ENCODE results near the gene FRMD4A. TPM values are rescaled to one million over a fixed set of nuclear protein-coding genes. Genes with fewer than 3 reads are reported as not detected.

The FRMD4A gene
- total RNA-seq, 2 experiments from 2014 or later: 0.17 TPM; not detected in 1

DNA sequence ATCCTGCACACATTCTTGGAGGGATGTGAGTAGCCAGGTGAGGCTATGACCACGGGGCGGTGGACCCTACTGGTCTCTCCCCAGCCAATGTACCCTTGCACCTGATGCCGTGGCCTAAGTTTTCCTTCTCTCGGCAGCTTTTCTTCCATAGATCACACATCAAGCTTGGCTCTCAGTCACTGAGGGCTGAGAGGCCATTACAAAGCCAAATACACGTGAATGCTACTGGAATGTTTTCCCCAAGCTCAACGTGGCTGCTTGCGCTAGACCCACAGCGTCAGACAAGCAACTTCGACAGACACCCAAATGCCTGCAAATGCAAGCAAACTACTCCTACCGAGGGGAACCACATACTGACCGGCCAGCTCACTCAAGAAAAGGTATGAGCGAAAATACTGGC lies 660.8 kb downstream of the FRMD4A start:
- no peaks in the 10 kb centered on the region for H3K9me2 ChIP-seq (ENCODE audit: insufficient read depth, low read length)
- no peak for TF ChIP-seq CTCF (conservative IDR thresholded peaks at IDR 0.05; ENCODE audit: low read length)
- TF ChIP-seq EZH2phosphoT487 (IDR thresholded peaks at IDR 0.05; ENCODE audit: borderline replicate concordance, low read depth, low read length): no peak
- ChIA-PET POLR2A (no interaction called here), CTCF (ENCODE audit: unreplicated experiment) (no interaction called here)
- H3K4me3 ChIP-seq (ENCODE audit: low read depth, low read length, poor library complexity, severe bottlenecking): no peak overlapping the region
- no peaks in the 10 kb centered on the region for H3K79me2 ChIP-seq (ENCODE audit: insufficient read depth, low read depth, low read length)
- no peaks in the 10 kb centered on the region for H3K36me3 ChIP-seq (ENCODE audit: insufficient read depth, low read length)
- H3K9me3 ChIP-seq (ENCODE audit: low read length): no peaks in the 10 kb centered on the region
- no TSS peak for BruUV-seq (replicated peaks)
- no peak overlapping the region for H2AFZ ChIP-seq (ENCODE audit: low read length)
- no peaks in the 10 kb centered on the region for H4K20me1 ChIP-seq (ENCODE audit: insufficient read depth, low read length)
- no peak for DNase-seq (ENCODE audit: low spot score)
- no peaks in the 10 kb centered on the region for H3K4me1 ChIP-seq (ENCODE audit: insufficient read depth, low read length, poor library complexity, severe bottlenecking)
- no peak overlapping the region for H3K4me2 ChIP-seq (ENCODE audit: low read length)
- intact Hi-C loops (cut with micrococcal nuclease; ENCODE audit: unreplicated experiment): no loop called here
- no peak overlapping the region for H3K27ac ChIP-seq (ENCODE audit: low read depth, low read length, poor library complexity, severe bottlenecking)

DNA sequence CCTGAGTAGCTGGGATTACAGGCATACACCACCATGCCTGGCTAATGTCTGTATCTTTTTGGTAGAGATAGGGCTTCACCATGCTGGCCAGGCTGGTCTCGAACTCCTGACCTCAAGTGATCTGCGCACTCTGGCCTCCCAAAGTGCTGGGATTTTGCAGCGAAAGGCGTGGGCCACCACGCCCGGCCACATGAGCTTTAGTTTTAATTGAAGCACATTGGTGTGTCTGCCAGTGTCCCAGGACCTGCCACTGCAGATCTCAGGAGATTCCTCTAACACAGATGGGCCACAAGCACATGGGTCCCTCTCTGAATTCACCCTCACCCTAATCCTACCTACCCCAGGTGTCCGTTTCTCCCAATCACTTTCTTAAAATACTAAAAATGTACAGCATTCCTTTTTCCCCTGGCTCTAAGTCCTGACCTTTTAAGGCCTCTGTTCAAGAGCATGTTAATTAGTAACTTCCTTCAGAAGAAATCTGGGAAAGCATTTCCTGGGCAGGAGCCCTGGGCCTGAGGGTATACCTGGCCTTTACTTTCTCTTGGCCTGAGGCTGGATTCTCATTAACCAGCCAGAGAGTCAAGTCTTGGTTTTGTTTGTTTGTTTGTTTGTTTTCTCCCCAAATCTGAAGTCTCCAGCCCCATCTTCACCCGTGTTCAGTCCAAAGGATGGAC lies 661.4 kb downstream of the FRMD4A start:
- H2AFZ ChIP-seq (ENCODE audit: low read length): no peak overlapping the region
- POLR2A ChIA-PET: no interaction called here

More for the DNA sequence above, 661.4 kb downstream of the FRMD4A start:
- no peak for TF ChIP-seq EZH2phosphoT487 (IDR thresholded peaks at IDR 0.05; ENCODE audit: borderline replicate concordance, low read depth, low read length)
- no peak for TF ChIP-seq CTCF (conservative IDR thresholded peaks at IDR 0.05; ENCODE audit: low read length)
- Histone ChIP-seq H3K79me2 (ENCODE audit: insufficient read depth, low read depth, low read length) (no peaks in the 10 kb centered on the region), H3K36me3 (ENCODE audit: insufficient read depth, low read length) (no peaks in the 10 kb centered on the region), H3K4me1 (ENCODE audit: insufficient read depth, low read length, poor library complexity, severe bottlenecking) (no peaks in the 10 kb centered on the region), H3K9me3 (ENCODE audit: low read length) (no peaks in the 10 kb centered on the region), H3K4me2 (ENCODE audit: low read length) (no peak overlapping the region), H3K4me3 (ENCODE audit: low read depth, low read length, poor library complexity, severe bottlenecking) (no peak overlapping the region), H4K20me1 (ENCODE audit: insufficient read depth, low read length) (no peaks in the 10 kb centered on the region), H3K27ac (ENCODE audit: low read depth, low read length, poor library complexity, severe bottlenecking) (no peak overlapping the region), H3K9me2 (ENCODE audit: insufficient read depth, low read length) (no peaks in the 10 kb centered on the region)
- intact Hi-C loops (cut with micrococcal nuclease; ENCODE audit: unreplicated experiment): no loop called here
- no TSS peak for BruUV-seq (replicated peaks)
- CTCF ChIA-PET (ENCODE audit: unreplicated experiment): interaction anchor here (0.6 kb wide), 1 partner anchor 55 kb away, joined by 3 read pairs; no protein-coding TSS in a partner anchor
- no peak for DNase-seq (ENCODE audit: low spot score)
